Neural crest cell (in vitro differentiated cells): ENCODE data around the gene LAP3. TPM values are rescaled to one million over a fixed set of nuclear protein-coding genes. Genes with fewer than 3 reads are reported as not detected.

Experiments used
- DNase-seq: peaks from one replicate; pipeline ENCODE4 v3.0.0; 2021; ENCODE audit warnings: low read depth, mixed read lengths, low spot score
- H3K27ac Mint-ChIP-seq: one replicate; pipeline ENCODE4 v1.8.0; 2021; ENCODE audit warnings: mild to moderate bottlenecking, mixed read lengths; ENCODE audit not compliant: unreplicated experiment
- H3K27me3 Mint-ChIP-seq: 2 replicates; pipeline ENCODE4 v1.8.0; 2021; ENCODE audit warnings: low read depth, mild to moderate bottlenecking, mixed read lengths
- H3K36me3 Mint-ChIP-seq: 2 replicates; pipeline ENCODE4 v1.8.0; 2021; ENCODE audit warnings: low read depth, mild to moderate bottlenecking, mixed read lengths
- H3K4me1 Mint-ChIP-seq: 2 replicates; pipeline ENCODE4 v1.8.0; 2021; ENCODE audit warnings: mixed read lengths
- H3K4me3 Mint-ChIP-seq: one replicate; pipeline ENCODE4 v1.8.0; 2021; ENCODE audit warnings: mild to moderate bottlenecking, mixed read lengths
- H3K9me3 Mint-ChIP-seq: 2 replicates; pipeline ENCODE4 v1.8.0; 2021; ENCODE audit warnings: mixed read lengths
- total RNA-seq: library from RNA; stranded (reverse); gene quantifications from 2 replicates; pipeline ENCODE4 v1.2.1, GENCODE V29; 2021
- TF ChIP-seq, protein P1 (sequence below): fragments of 200-600 bp; sonication (generic); conservative IDR thresholded peaks from 2 replicates; pipeline ENCODE4 v1.5.0; 2021; ENCODE audit warnings: antibody characterized with exemption, mild to moderate bottlenecking

Gene LAP3
- total RNA-seq, 1 donor from 2014 or later: 46.7 TPM

DNA sequence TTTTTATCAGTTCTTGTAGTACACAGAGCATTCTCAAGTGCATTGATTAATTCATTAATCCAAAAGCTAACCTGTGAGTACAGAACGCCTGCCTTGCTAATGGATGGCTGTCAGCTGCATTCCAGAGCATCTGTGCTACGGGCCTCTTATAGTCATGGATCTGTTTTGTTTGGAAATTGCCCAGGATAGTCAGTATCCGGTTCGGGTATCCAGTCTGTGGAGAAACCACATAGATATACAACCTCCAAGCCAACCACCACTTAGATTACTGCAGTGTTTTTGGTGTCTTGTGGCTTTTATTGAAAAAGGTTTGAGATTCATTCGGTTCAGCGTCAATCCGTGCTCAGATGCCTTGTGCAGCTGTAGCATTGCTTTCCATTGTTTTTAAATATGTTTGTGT lies 4.0 kb downstream of the LAP3 start:
- H3K4me3 Mint-ChIP-seq: no peak overlapping the region
- no peak for DNase-seq
- H3K27me3 Mint-ChIP-seq: no peaks in the 10 kb centered on the region
- H3K9me3 Mint-ChIP-seq: no peaks in the 10 kb centered on the region
- H3K4me1 Mint-ChIP-seq: peaks cover 38% of the 10 kb centered on the region
- H3K36me3 Mint-ChIP-seq: peaks cover 7% of the 10 kb centered on the region
- TF ChIP-seq, protein P1, sequence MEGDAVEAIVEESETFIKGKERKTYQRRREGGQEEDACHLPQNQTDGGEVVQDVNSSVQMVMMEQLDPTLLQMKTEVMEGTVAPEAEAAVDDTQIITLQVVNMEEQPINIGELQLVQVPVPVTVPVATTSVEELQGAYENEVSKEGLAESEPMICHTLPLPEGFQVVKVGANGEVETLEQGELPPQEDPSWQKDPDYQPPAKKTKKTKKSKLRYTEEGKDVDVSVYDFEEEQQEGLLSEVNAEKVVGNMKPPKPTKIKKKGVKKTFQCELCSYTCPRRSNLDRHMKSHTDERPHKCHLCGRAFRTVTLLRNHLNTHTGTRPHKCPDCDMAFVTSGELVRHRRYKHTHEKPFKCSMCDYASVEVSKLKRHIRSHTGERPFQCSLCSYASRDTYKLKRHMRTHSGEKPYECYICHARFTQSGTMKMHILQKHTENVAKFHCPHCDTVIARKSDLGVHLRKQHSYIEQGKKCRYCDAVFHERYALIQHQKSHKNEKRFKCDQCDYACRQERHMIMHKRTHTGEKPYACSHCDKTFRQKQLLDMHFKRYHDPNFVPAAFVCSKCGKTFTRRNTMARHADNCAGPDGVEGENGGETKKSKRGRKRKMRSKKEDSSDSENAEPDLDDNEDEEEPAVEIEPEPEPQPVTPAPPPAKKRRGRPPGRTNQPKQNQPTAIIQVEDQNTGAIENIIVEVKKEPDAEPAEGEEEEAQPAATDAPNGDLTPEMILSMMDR: no peak
- H3K27ac Mint-ChIP-seq: no peak overlapping the region

DNA sequence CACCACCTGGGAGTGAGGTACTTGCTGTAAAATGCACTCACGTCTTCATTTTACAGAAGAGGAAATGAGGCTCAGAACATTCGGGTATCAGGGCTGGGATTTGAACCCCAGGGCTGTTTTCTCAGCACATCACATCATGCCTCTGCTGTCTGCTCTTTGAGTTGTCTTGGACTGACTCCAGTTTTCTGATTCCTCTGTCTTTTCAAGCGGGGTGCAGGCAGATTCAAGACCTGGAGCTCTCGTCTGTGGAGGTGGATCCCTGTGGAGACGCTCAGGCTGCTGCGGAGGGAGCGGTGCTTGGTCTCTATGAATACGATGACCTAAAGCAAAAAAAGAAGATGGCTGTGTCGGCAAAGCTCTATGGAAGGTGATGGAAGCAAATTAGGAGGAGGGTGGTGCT lies 6.3 kb downstream of the LAP3 start:
- Mint-ChIP-seq H3K36me3 (peaks cover 10% of the 10 kb centered on the region), H3K9me3 (no peaks in the 10 kb centered on the region), H3K4me1 (peaks cover 34% of the 10 kb centered on the region), H3K27me3 (no peaks in the 10 kb centered on the region), H3K27ac (no peak overlapping the region), H3K4me3 (no peak overlapping the region)
- no peak for DNase-seq
- TF ChIP-seq, protein P1: no peak

DNA sequence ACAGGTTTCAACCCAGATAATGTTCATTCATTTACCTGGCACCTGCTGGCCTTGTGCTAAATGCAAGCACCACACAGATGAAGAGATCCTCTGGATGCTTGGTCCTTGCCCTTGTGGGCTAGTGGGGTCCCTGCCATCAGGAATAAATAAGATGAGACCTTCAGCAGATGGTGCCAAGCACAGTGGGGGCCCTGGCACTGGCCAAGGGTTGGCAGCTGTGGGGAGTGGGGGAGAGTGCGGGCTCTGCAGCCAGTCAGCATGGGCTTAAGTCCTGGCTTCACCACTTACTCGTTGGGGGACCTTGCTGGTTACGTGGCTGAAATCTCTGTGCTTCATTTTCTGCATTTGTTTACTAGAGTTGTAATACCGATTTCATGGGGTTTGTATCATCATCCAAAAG lies 6.9 kb downstream of the LAP3 start:
- no peaks in the 10 kb centered on the region for H3K9me3 Mint-ChIP-seq
- no peak for DNase-seq
- peaks cover 10% of the 10 kb centered on the region for H3K36me3 Mint-ChIP-seq
- peak overlapping the region; percentile 88 for H3K27ac Mint-ChIP-seq
- TF ChIP-seq, protein P1: no peak
- peak overlapping the region; percentile 72 for H3K4me3 Mint-ChIP-seq
- H3K27me3 Mint-ChIP-seq: no peaks in the 10 kb centered on the region
- H3K4me1 Mint-ChIP-seq: peaks cover 28% of the 10 kb centered on the region

DNA sequence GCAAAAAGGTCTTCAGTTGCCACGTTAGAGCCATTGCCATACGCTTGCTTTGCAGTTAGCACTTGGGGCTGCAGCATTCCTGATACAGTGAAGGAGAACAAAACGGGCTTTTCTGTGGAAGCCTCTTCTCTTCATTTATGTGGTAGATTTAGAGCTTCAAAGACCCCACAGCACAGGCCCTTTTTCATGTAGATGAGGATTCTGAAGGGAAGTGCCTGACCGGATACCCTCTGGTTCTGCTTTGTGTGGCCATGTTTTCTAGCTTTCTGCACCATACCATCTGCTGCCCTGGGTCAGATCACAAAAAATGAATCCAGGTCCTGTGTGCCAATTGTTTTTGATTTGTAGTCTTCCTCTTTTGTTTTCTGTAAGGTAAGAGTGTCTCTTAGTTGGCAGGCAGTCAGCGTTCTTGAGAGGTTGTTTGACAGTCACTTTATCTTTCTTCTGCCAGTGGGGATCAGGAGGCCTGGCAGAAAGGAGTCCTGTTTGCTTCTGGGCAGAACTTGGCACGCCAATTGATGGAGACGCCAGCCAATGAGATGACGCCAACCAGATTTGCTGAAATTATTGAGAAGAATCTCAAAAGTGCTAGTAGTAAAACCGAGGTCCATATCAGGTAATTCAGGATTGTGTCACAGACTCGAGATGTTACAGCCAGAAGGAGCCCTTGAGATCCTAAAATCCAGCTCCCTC lies 7.7 kb downstream of the LAP3 start:
- no peaks in the 10 kb centered on the region for H3K9me3 Mint-ChIP-seq
- H3K36me3 Mint-ChIP-seq: peaks cover 10% of the 10 kb centered on the region
- DNase-seq: no peak
- H3K4me1 Mint-ChIP-seq: peaks cover 23% of the 10 kb centered on the region
- H3K27ac Mint-ChIP-seq: peak overlapping the region; percentile 88
- peak overlapping the region; percentile 72 for H3K4me3 Mint-ChIP-seq
- H3K27me3 Mint-ChIP-seq: no peaks in the 10 kb centered on the region
- TF ChIP-seq, protein P1: no peak

DNA sequence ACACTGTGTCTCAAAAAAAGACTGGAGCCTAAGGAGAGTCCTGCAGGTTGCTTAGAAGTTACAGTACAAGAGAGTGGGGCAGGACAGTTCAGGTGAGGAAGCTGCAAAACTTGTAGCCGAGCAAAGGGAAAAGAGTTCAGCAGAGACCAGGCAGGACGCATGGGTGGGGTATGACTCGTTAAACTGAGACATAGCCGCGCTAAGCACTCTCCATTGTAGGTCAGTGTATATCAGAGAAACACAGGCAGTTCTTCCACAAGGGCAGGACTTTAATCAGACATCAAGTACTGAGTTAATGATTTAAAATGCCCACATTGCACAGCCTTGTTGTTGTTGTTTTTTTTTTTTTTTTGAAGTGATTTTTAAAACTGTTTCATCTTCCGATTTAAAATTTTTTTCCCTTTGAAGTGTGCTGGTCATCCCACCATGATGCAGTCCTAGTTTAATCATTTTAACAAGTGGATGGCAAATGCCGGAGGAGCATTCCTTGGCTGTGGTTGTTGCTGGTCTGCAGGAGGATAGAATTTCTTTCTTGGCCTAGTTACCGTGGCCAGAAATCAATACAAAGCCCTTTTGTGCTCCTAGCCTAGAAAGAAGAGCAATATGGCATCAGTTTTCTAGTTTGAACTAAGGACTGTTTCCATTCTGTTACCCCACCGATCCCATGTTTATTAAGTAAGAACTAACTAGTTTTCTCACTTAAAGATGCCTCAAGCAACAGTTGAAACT lies 10.3 kb downstream of the LAP3 start:
- no peaks in the 10 kb centered on the region for H3K9me3 Mint-ChIP-seq
- no peaks in the 10 kb centered on the region for H3K27me3 Mint-ChIP-seq
- peaks cover 23% of the 10 kb centered on the region for H3K4me1 Mint-ChIP-seq
- H3K4me3 Mint-ChIP-seq: no peak overlapping the region
- H3K27ac Mint-ChIP-seq: peak overlapping the region; percentile 84
- DNase-seq: no peak
- TF ChIP-seq, protein P1: no peak
- peaks cover 10% of the 10 kb centered on the region for H3K36me3 Mint-ChIP-seq
